Upper lobe of right lung (tissue), 1 donor: ENCODE data around the gene PLPP7. TPM values are rescaled to one million over a fixed set of nuclear protein-coding genes. Genes with fewer than 3 reads are reported as not detected.
"Not testable (repeated sequence)": the region's sequence is repeated elsewhere in the genome, so short reads cannot be mapped to it uniquely, and the experiment has no call there.

Experiments used
- ATAC-seq: fragments of 200-7000 bp; cut with Tn5 transposase; one replicate; pipeline ENCODE4 v1.9.1; 2020; ENCODE audit warnings: mild to moderate bottlenecking, moderate library complexity
- DNase-seq: peaks from one replicate; pipeline ENCODE4 v3.0.0-alpha.2; 2020
- H3K27ac ChIP-seq: fragments of 200-600 bp; one replicate; pipeline ENCODE4 v1.8.0; 2022
- H3K27me3 ChIP-seq: fragments of 200-600 bp; one replicate; pipeline ENCODE4 v1.8.0; 2022; ENCODE audit warnings: mild to moderate bottlenecking
- H3K36me3 ChIP-seq: fragments of 200-600 bp; one replicate; pipeline ENCODE4 v1.8.0; 2022
- H3K4me1 ChIP-seq: fragments of 200-600 bp; one replicate; pipeline ENCODE4 v1.8.0; 2022
- H3K4me3 ChIP-seq: fragments of 200-600 bp; one replicate; pipeline ENCODE4 v1.8.0; 2022; ENCODE audit warnings: mild to moderate bottlenecking
- H3K9me3 ChIP-seq: fragments of 200-600 bp; one replicate; pipeline ENCODE4 v1.8.0; 2022
- CTCF ChIP-seq: fragments of 200-600 bp; IDR thresholded peaks from one replicate; pipeline ENCODE4 v1.8.0; 2022; ENCODE audit warnings: antibody characterized with exemption
- intact Hi-C: fragments of 100-400 bp; cut with DNase I; formaldehyde crosslinking; loops from one replicate; pipeline ENCODE4 v1.11.0; 2022
- long read RNA-seq: library from polyadenylated mRNA; unstranded; transcript quantifications from one replicate; pipeline ENCODE4 v2.0.0, GENCODE V29; 2021
- total RNA-seq: library from RNA; stranded (reverse); fragmentation: NEBNext Ultra II Directional; extraction: Animal tissue kit (Norgen Biotek cat#: 25700); gene quantifications from one replicate; pipeline ENCODE4 v1.2.1, GENCODE V29; 2021
- donor health status: DM: no; HTN: yes; CAD: no; lungs with severe emphysema.

The PLPP7 gene
- total RNA-seq, result 1.5 TPM
- long read RNA-seq, partial matches to known transcripts, result 0 of 4 reads
- long read RNA-seq, other reads (novel, unspliced or antisense), result 0 of 4 reads

DNA sequence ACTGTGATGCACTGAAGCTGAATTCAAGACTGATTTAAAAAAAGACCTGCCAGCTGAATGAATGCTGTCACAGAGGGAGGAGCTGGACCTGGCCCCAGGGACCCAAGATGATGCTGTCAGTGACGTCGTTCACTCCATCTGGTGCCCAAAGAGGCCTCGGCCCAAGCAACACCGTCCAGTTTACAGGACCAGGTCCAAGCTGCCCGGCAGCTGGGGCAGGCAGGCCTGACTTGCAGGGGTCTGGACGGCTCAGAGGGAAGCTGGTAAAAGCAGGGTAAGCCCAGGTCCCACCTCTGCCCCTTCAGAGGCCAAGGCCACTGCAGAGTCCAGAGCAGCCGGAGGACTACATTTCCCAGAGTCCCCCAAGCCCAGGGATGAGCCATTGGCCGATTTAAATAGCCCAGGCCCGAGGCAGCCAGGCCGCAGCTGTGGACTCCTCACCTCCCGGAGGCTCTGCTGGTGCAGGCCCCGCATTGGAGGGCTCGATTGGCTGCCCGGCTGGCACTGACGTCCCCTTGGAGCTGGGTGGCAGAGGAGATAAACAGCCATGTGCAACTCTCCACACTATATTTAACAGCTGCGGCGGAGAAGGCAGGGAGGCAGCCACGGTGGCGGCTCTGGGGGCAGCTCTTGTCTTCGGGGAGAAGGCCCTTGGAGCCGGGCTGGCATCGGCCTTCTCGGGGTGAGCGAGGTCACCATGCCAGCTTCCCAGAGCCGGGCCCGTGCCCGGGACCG is at the start of gene PLPP7:
Gene PLPP7 (plus strand): TSS at position 423 of the 735 bp plus-strand sequence. CDS start 275 bp downstream, at position 698.
- Histone ChIP-seq H3K36me3 (no peaks in the 10 kb centered on the region), H3K27ac (peak within 1 kb of the TSS; percentile 55), H3K9me3 (no peaks in the 10 kb centered on the region), H3K27me3 (no peaks in the 10 kb centered on the region), H3K4me1 (no peaks in the 10 kb centered on the region), H3K4me3 (peak within 1 kb of the TSS; percentile 49)
- DNase-seq (no peak), ATAC-seq (peak; percentile 65)
- intact Hi-C loops, result no loop called here
- TF ChIP-seq CTCF, result no peak

GRCh38 chr9:131240047-131240921 is 49.2 kb upstream of the PLPP7 start:
- H3K27me3 ChIP-seq, result no peaks in the 10 kb centered on the region

DNA sequence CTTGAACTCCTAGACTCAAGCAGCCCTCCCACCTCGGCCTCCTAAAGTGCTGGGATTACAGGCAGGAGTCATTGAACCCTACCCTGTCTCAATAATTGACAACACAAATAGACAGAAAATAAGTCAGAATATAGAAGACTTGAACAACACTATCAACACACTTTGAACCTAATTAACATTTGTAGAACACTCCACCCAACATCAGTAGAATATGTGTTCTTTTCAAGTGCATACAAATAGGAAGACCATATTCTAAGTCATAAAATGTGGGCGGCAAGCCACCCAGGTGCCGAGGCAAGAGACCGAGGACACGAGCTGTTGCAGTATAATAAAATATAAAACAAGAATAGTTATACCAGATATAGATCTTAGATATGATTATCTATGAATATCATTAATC is 45.2 kb upstream of the PLPP7 start:
- ATAC-seq, H3K36me3 ChIP-seq, H3K27ac ChIP-seq, H3K9me3 ChIP-seq, intact Hi-C loops, H3K4me3 ChIP-seq, H3K4me1 ChIP-seq, H3K27me3 ChIP-seq, DNase-seq: not testable (repeated sequence)

More at GRCh38 chr9:131240047-131240921, 49.2 kb upstream of the PLPP7 start:
- no peak for ATAC-seq
- Histone ChIP-seq H3K4me3 (no peak overlapping the region), H3K27ac (no peak overlapping the region), H3K4me1 (peaks cover 18% of the 10 kb centered on the region), H3K9me3 (no peaks in the 10 kb centered on the region), H3K36me3 (no peaks in the 10 kb centered on the region)
- TF ChIP-seq CTCF, result no peak
- DNase-seq, result no peak
- intact Hi-C loops, result no loop called here

- TF ChIP-seq CTCF, result no peak
- H3K4me1 ChIP-seq, result no peaks in the 10 kb centered on the region
- no peaks in the 10 kb centered on the region for H3K36me3 ChIP-seq
- H3K27me3 ChIP-seq, result no peaks in the 10 kb centered on the region
- intact Hi-C loops, result no loop called here
- DNase-seq (no peak), ATAC-seq (no peak)
- no peak overlapping the region for H3K27ac ChIP-seq
- no peak overlapping the region for H3K4me3 ChIP-seq
- H3K9me3 ChIP-seq, result no peaks in the 10 kb centered on the region
These were observed 42.9 kb upstream of the PLPP7 start for GRCh38 chr9:131246618-131247017.

DNA sequence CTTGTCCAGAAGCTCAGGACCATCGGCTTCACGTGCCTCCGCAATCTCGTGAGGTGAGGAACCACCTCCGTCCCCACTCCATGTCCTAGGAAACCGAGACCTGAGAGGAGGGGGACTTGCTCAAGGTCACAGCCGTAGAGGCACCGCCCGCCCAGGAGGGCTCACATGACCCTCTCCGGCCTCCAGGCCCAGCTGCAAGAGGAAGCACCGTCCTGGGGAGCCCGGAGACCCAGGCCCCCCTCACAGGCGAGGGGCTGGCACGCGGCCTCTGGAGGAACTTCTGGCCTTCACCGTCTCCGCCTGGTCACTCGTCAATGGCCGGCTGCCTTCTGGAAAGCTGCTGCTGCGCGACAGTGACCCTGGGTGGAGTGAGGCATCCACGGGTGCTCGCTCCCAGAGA is 37.4 kb upstream of the PLPP7 start:
- ATAC-seq (peak; percentile 2), DNase-seq (no peak)
- intact Hi-C loops, result no loop called here
- Histone ChIP-seq H3K27ac (peak overlapping the region; percentile 60), H3K36me3 (no peaks in the 10 kb centered on the region), H3K4me3 (peak overlapping the region; percentile 40), H3K9me3 (no peaks in the 10 kb centered on the region), H3K4me1 (peaks cover 18% of the 10 kb centered on the region), H3K27me3 (no peaks in the 10 kb centered on the region)
- no peak for TF ChIP-seq CTCF
